LNCaP clone FGC (cell line): Measurements from ENCODE around the gene GABARAP.

Experiments
- DNase-seq: peaks from one replicate; pipeline ENCODE4 v3.0.0-alpha.2; 2011; ENCODE audit warnings: low read depth
- H3K4me3 ChIP-seq: 2 replicates; pipeline ENCODE4 v1.5.1; 2011; ENCODE audit warnings: mild to moderate bottlenecking, low read depth, low read length, control low read depth
- CTCF ChIP-seq: IDR thresholded peaks from 2 replicates; pipeline ENCODE4 v1.5.1; 2012; ENCODE audit warnings: mild to moderate bottlenecking; ENCODE audit not compliant: control insufficient read depth, insufficient read depth; ENCODE audit errors: extremely low read depth

GABARAP gene

GRCh38 chr17:7238420-7239090, 3.7 kb downstream of the GABARAP start:
- no peak for TF ChIP-seq CTCF
- DNase-seq: no peak
- peak overlapping the region; percentile 98 for H3K4me3 ChIP-seq

GRCh38 chr17:7237761-7238419, 4.4 kb downstream of the GABARAP start:
- DNase-seq: no peak
- peak overlapping the region; percentile 98 for H3K4me3 ChIP-seq
- no peak for TF ChIP-seq CTCF

GRCh38 chr17:7237266-7237760, 4.9 kb downstream of the GABARAP start:
- DNase-seq: no peak
- TF ChIP-seq CTCF: no peak
- peak overlapping the region; percentile 98 for H3K4me3 ChIP-seq

- no peak for TF ChIP-seq CTCF
- no peak for DNase-seq
- H3K4me3 ChIP-seq: peak overlapping the region; percentile 98; the same call in 1 of the 2 replicates
These were observed 5.4 kb downstream of the GABARAP start for GRCh38 chr17:7236808-7237207.

- H3K4me3 ChIP-seq: no peak overlapping the region
- no peak for TF ChIP-seq CTCF
- DNase-seq: no peak
These were observed 6.3 kb downstream of the GABARAP start for GRCh38 chr17:7235693-7236665.

GRCh38 chr17:7234083-7234951, 7.9 kb downstream of the GABARAP start, which contains the start of gene DVL2:
DVL2 (minus strand) TSS chr17:7234517; CDS start chr17:7234262, 255 bp downstream.
- DNase-seq: no peak
- H3K4me3 ChIP-seq: peak within 1 kb of the TSS; percentile 54
- TF ChIP-seq CTCF: no peak
